ENCODE data around the gene PAPPA2. TPM values are rescaled to one million over a fixed set of nuclear protein-coding genes. Genes with fewer than 3 reads are reported as not detected.

Gene PAPPA2
- total and polyA plus RNA-seq, 2 of the 4 experiments (the other 2 are of a cell fraction) = 0.10 to 0.18 TPM

DNA sequence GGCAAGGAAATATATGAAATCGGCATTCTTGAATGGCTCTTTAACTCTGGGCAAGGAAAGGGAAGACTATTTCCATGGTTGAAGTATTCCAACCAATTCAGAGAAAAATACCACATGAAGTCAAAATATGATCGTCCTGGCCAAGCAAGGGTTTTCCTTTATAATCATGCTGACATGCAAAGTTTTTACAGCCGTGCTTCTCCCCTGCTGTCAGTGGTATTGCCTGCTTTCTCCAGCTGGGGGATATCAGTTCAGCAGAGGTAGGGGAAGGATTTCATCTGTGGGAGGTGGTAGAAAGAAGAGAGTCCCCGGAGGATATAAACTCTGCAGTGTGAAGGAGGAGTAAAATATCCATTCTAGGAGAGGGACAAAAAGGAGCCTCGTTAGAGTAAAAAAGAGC is 322.8 kb downstream of the PAPPA2 start:
- CTCF ChIA-PET = no interaction called here
- intact Hi-C loops (cut with micrococcal nuclease) = no loop called here

More for the DNA sequence above, 322.8 kb downstream of the PAPPA2 start:
- dilution Hi-C loops (cut with HindIII; ENCODE audit: low sequenced_read_pairs, unreplicated experiment) (no loop called here), in situ Hi-C loops (cut with MboI; ENCODE audit: low sequenced_read_pairs) (no loop called here)
- no peak overlapping the region for H3K4me2 ChIP-seq (ENCODE audit: low read depth, low read length)
- TF ChIP-seq, protein P1, sequence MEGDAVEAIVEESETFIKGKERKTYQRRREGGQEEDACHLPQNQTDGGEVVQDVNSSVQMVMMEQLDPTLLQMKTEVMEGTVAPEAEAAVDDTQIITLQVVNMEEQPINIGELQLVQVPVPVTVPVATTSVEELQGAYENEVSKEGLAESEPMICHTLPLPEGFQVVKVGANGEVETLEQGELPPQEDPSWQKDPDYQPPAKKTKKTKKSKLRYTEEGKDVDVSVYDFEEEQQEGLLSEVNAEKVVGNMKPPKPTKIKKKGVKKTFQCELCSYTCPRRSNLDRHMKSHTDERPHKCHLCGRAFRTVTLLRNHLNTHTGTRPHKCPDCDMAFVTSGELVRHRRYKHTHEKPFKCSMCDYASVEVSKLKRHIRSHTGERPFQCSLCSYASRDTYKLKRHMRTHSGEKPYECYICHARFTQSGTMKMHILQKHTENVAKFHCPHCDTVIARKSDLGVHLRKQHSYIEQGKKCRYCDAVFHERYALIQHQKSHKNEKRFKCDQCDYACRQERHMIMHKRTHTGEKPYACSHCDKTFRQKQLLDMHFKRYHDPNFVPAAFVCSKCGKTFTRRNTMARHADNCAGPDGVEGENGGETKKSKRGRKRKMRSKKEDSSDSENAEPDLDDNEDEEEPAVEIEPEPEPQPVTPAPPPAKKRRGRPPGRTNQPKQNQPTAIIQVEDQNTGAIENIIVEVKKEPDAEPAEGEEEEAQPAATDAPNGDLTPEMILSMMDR (conservative IDR thresholded peaks at IDR 0.05; ENCODE audit: low read depth, low read length) = no peak
- TF ChIP-seq MAFK (IDR thresholded peaks at IDR 0.05; ENCODE audit: low read depth, low read length) = no peak
- TF ChIP-seq, protein P2, sequence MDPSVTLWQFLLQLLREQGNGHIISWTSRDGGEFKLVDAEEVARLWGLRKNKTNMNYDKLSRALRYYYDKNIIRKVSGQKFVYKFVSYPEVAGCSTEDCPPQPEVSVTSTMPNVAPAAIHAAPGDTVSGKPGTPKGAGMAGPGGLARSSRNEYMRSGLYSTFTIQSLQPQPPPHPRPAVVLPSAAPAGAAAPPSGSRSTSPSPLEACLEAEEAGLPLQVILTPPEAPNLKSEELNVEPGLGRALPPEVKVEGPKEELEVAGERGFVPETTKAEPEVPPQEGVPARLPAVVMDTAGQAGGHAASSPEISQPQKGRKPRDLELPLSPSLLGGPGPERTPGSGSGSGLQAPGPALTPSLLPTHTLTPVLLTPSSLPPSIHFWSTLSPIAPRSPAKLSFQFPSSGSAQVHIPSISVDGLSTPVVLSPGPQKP (IDR thresholded peaks at IDR 0.05; ENCODE audit: borderline replicate concordance, low read depth, low read length) = no peak
- TF ChIP-seq POLR2A (IDR thresholded peaks at IDR 0.05; ENCODE audit: low read depth, low read length) = no peak
- no peak for TF ChIP-seq BHLHE40 (IDR thresholded peaks at IDR 0.05; ENCODE audit: low read depth, low read length)
- no peak for TF ChIP-seq CEBPB (IDR thresholded peaks at IDR 0.05; ENCODE audit: low read depth, low read length)
- TF ChIP-seq CHD1 (IDR thresholded peaks at IDR 0.05; ENCODE audit: low read depth, low read length) = no peak
- no peak for TF ChIP-seq FOS (IDR thresholded peaks at IDR 0.05; ENCODE audit: low read depth, low read length)
- no peak for TF ChIP-seq RCOR1 (IDR thresholded peaks at IDR 0.05; ENCODE audit: insufficient replicate concordance, low read length)
- no peak for TF ChIP-seq MXI1 (IDR thresholded peaks at IDR 0.05; ENCODE audit: borderline replicate concordance, low read depth, low read length)
- no peak for TF ChIP-seq MAZ (IDR thresholded peaks at IDR 0.05; ENCODE audit: borderline replicate concordance, low read depth, low read length)
- TF ChIP-seq, protein P3, sequence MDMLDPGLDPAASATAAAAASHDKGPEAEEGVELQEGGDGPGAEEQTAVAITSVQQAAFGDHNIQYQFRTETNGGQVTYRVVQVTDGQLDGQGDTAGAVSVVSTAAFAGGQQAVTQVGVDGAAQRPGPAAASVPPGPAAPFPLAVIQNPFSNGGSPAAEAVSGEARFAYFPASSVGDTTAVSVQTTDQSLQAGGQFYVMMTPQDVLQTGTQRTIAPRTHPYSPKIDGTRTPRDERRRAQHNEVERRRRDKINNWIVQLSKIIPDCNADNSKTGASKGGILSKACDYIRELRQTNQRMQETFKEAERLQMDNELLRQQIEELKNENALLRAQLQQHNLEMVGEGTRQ (IDR thresholded peaks at IDR 0.05; ENCODE audit: low read depth, low read length) = no peak
- TF ChIP-seq RAD21 (IDR thresholded peaks at IDR 0.05; ENCODE audit: low read length) = no peak
- TF ChIP-seq NFE2L2 (IDR thresholded peaks at IDR 0.05; ENCODE audit: low read depth, low read length) = no peak
- no peak for TF ChIP-seq SMC3 (IDR thresholded peaks at IDR 0.05; ENCODE audit: low read depth, low read length)
- TF ChIP-seq RFX5 (IDR thresholded peaks at IDR 0.05; ENCODE audit: low read depth, low read length) = no peak
- H3K27me3 ChIP-seq (ENCODE audit: control insufficient read depth, insufficient read depth, low read length) = no peaks in the 10 kb centered on the region
- H2BK5ac ChIP-seq (ENCODE audit: low read depth, low read length, poor library complexity, severe bottlenecking) = no peak overlapping the region
- H2AK5ac ChIP-seq (ENCODE audit: low read depth, low read length) = no peak overlapping the region
- WGBS, 2 experiments (ENCODE audit: extremely low coverage in 2 of 2, insufficient read length in 1 of 2) = no CpG with 5 or more reads among the region's 5 CpGs
- no peak overlapping the region for H4K5ac ChIP-seq (ENCODE audit: low read depth, low read length)
- H2AK9ac ChIP-seq (replicated peaks; ENCODE audit: low read depth, low read length, poor library complexity) = no peak overlapping the region
- no peaks in the 10 kb centered on the region for H4K20me1 ChIP-seq (ENCODE audit: insufficient read depth, low read length)
- H3K23ac ChIP-seq (ENCODE audit: low read depth, low read length) = no peak overlapping the region
- H3K79me1 ChIP-seq (ENCODE audit: low read depth in 1 of 2, low read length in 2 of 2) = no peaks in the 10 kb centered on the region
- H3K4me3 ChIP-seq (ENCODE audit: insufficient read depth, low read depth, low read length) = no peak overlapping the region
- no peak overlapping the region for H3K9ac ChIP-seq (ENCODE audit: low read depth, low read length)
- H3K14ac ChIP-seq (replicated peaks; ENCODE audit: low read depth, low read length) = no peak overlapping the region
- DNase-seq (no peak), ATAC-seq (ENCODE audit: low read depth) (no peak)
- no peak overlapping the region for H3K18ac ChIP-seq (ENCODE audit: low read depth, low read length)
- no peak overlapping the region for H3K4ac ChIP-seq (ENCODE audit: low read depth, low read length)
- H2BK20ac ChIP-seq (ENCODE audit: low read depth, low read length) = no peak overlapping the region
- no peak overlapping the region for H4K8ac ChIP-seq (ENCODE audit: low read depth in 2 of 2, low read length in 2 of 2)
- 0 out of 2 replicates have a peak, but pooled peaks cover 3% of the 10 kb centered on the region for H3K9me3 ChIP-seq (ENCODE audit: control insufficient read depth, insufficient read depth, low read length)
- H2AFZ ChIP-seq (replicated peaks; ENCODE audit: low read length, poor library complexity) = no peak overlapping the region
- BruUV-seq (replicated peaks) = no TSS peak
- no peak overlapping the region for H3K56ac ChIP-seq (ENCODE audit: extremely low read depth, insufficient read depth, low read length)
- H3K4me1 ChIP-seq (ENCODE audit: control insufficient read depth, insufficient read depth, low read length) = no peaks in the 10 kb centered on the region
- no peak overlapping the region for H2BK15ac ChIP-seq (ENCODE audit: low read depth, low read length)
- no peak overlapping the region for H2BK120ac ChIP-seq (ENCODE audit: low read depth, low read length)
- POLR2A ChIA-PET (ENCODE audit: unreplicated experiment) = no interaction called here
- H3K36me3 ChIP-seq (ENCODE audit: control insufficient read depth, insufficient read depth, low read length) = no peaks in the 10 kb centered on the region
- H3K9me1 ChIP-seq (ENCODE audit: insufficient read depth, low read length) = no peaks in the 10 kb centered on the region
- no peak overlapping the region for H4K91ac ChIP-seq (ENCODE audit: insufficient read depth, low read depth, low read length)
- no peak overlapping the region for H3K27ac ChIP-seq (ENCODE audit: insufficient read depth, low read length)
